ENCODE data around the gene EXOG. TPM values are rescaled to one million over a fixed set of nuclear protein-coding genes. Genes with fewer than 3 reads are reported as not detected.

The EXOG gene
- polyA plus RNA-seq, 6 donors from 2014 or later, result 7.4 to 26.0 (median 10.5) TPM

GRCh38 chr3:38477839-38478450 is 18.2 kb upstream of the EXOG start:
- peaks cover 0 to 6% of the 10 kb centered on the region in 2 donors for H3K36me3 Mint-ChIP-seq
- peaks cover 0 to 4% (median 0%) of the 10 kb centered on the region in 3 donors for H3K4me1 Mint-ChIP-seq

GRCh38 chr3:38478901-38479300 is 17.2 kb upstream of the EXOG start:
- DNase-seq (no peak), ATAC-seq (ENCODE audit: low read depth in 2 of 2) (no peak)
- H3K27me3 Mint-ChIP-seq, result no peaks in the 10 kb centered on the region
- H3K27ac Mint-ChIP-seq, result no peak overlapping the region
- H3K4me1 Mint-ChIP-seq, result peaks cover 0 to 3% (median 0%) of the 10 kb centered on the region in 3 donors
- no peaks in the 10 kb centered on the region for H3K9me3 Mint-ChIP-seq
- no peak overlapping the region for H3K4me3 Mint-ChIP-seq
- H3K36me3 Mint-ChIP-seq, result peaks cover 0 to 6% of the 10 kb centered on the region in 2 donors

More at GRCh38 chr3:38477839-38478450, 18.2 kb upstream of the EXOG start:
- H3K27me3 Mint-ChIP-seq, result no peaks in the 10 kb centered on the region
- no peak for DNase-seq
- H3K9me3 Mint-ChIP-seq, result peaks cover 0 to 2% (median 0%) of the 10 kb centered on the region in 7 donors
- ATAC-seq (ENCODE audit: low read depth in 2 of 2), result no peak
- H3K4me3 Mint-ChIP-seq, result no peak overlapping the region
- H3K27ac Mint-ChIP-seq, result no peak overlapping the region

GRCh38 chr3:38479431-38480092 is 16.6 kb upstream of the EXOG start:
- ATAC-seq (ENCODE audit: low read depth in 2 of 2) (peak in 1 of 2 donors; percentile 64), DNase-seq (no peak)
- Mint-ChIP-seq H3K36me3 (peaks cover 0 to 6% of the 10 kb centered on the region in 2 donors), H3K27ac (no peak overlapping the region), H3K9me3 (no peaks in the 10 kb centered on the region), H3K4me3 (no peak overlapping the region), H3K27me3 (no peaks in the 10 kb centered on the region), H3K4me1 (no peaks in the 10 kb centered on the region)

GRCh38 chr3:38480093-38480445 is 16.1 kb upstream of the EXOG start:
- H3K27me3 Mint-ChIP-seq, result no peaks in the 10 kb centered on the region
- H3K9me3 Mint-ChIP-seq, result no peaks in the 10 kb centered on the region
- no peaks in the 10 kb centered on the region for H3K4me1 Mint-ChIP-seq
- no peak overlapping the region for H3K27ac Mint-ChIP-seq
- ATAC-seq (ENCODE audit: low read depth in 2 of 2) (no peak), DNase-seq (no peak)
- H3K4me3 Mint-ChIP-seq, result no peak overlapping the region
- peaks cover 0 to 6% of the 10 kb centered on the region in 2 donors for H3K36me3 Mint-ChIP-seq

- Mint-ChIP-seq H3K9me3 (no peaks in the 10 kb centered on the region), H3K36me3 (peaks cover 0 to 6% of the 10 kb centered on the region in 2 donors), H3K27me3 (no peaks in the 10 kb centered on the region), H3K27ac (peak overlapping the region in 1 of 6 donors; percentile 58), H3K4me1 (no peaks in the 10 kb centered on the region), H3K4me3 (no peak overlapping the region)
- no peak for DNase-seq
- no peak for ATAC-seq (ENCODE audit: low read depth in 2 of 2)
Observed at GRCh38 chr3:38480930-38481329, 15.2 kb upstream of the EXOG start.

GRCh38 chr3:38482951-38483350 is 13.2 kb upstream of the EXOG start:
- DNase-seq, result no peak
- no peak overlapping the region for H3K27ac Mint-ChIP-seq
- peaks cover 0 to 6% of the 10 kb centered on the region in 2 donors for H3K36me3 Mint-ChIP-seq
- H3K27me3 Mint-ChIP-seq, result no peaks in the 10 kb centered on the region
- H3K4me1 Mint-ChIP-seq, result peaks cover 0 to 9% (median 7%) of the 10 kb centered on the region in 3 donors
- no peak overlapping the region for H3K4me3 Mint-ChIP-seq
- no peaks in the 10 kb centered on the region for H3K9me3 Mint-ChIP-seq
- ATAC-seq (ENCODE audit: low read depth in 2 of 2), result no peak

- peaks cover 0 to 1% of the 10 kb centered on the region in 2 donors for H3K36me3 Mint-ChIP-seq
- H3K27me3 Mint-ChIP-seq, result no peaks in the 10 kb centered on the region
- H3K27ac Mint-ChIP-seq, result peak overlapping the region in 4 of 6 donors; percentile 21 to 67 (median 49)
- peak in 1 of 2 donors; percentile 33 for ATAC-seq (ENCODE audit: low read depth in 2 of 2)
- peaks cover 0 to 9% (median 7%) of the 10 kb centered on the region in 3 donors for H3K4me1 Mint-ChIP-seq
- H3K4me3 Mint-ChIP-seq, result no peak overlapping the region
- DNase-seq, result no peak
- no peaks in the 10 kb centered on the region for H3K9me3 Mint-ChIP-seq
Observed at GRCh38 chr3:38487323-38487722, 8.8 kb upstream of the EXOG start.

GRCh38 chr3:38488949-38489348 is 7.2 kb upstream of the EXOG start:
- no peaks in the 10 kb centered on the region for H3K27me3 Mint-ChIP-seq
- no peaks in the 10 kb centered on the region for H3K36me3 Mint-ChIP-seq

GRCh38 chr3:38489766-38490165 is 6.4 kb upstream of the EXOG start:
- H3K36me3 Mint-ChIP-seq, result no peaks in the 10 kb centered on the region
- no peak overlapping the region for H3K27ac Mint-ChIP-seq
- H3K4me3 Mint-ChIP-seq, result no peak overlapping the region
- peaks cover 0 to 9% (median 7%) of the 10 kb centered on the region in 3 donors for H3K4me1 Mint-ChIP-seq
- no peaks in the 10 kb centered on the region for H3K9me3 Mint-ChIP-seq
- DNase-seq (no peak), ATAC-seq (ENCODE audit: low read depth in 2 of 2) (no peak)
- H3K27me3 Mint-ChIP-seq, result no peaks in the 10 kb centered on the region

More at GRCh38 chr3:38488949-38489348, 7.2 kb upstream of the EXOG start:
- Mint-ChIP-seq H3K9me3 (no peaks in the 10 kb centered on the region), H3K27ac (peak overlapping the region in 1 of 6 donors; percentile 70), H3K4me3 (no peak overlapping the region), H3K4me1 (peaks cover 0 to 9% (median 7%) of the 10 kb centered on the region in 3 donors)
- no peak for ATAC-seq (ENCODE audit: low read depth in 2 of 2)
- DNase-seq, result no peak

- ATAC-seq (ENCODE audit: low read depth in 2 of 2) (no peak), DNase-seq (no peak)
- no peak overlapping the region for H3K27ac Mint-ChIP-seq
- H3K9me3 Mint-ChIP-seq, result no peaks in the 10 kb centered on the region
- no peaks in the 10 kb centered on the region for H3K36me3 Mint-ChIP-seq
- H3K4me1 Mint-ChIP-seq, result peaks cover 0 to 9% (median 7%) of the 10 kb centered on the region in 3 donors
- H3K4me3 Mint-ChIP-seq, result no peak overlapping the region
- no peaks in the 10 kb centered on the region for H3K27me3 Mint-ChIP-seq
Observed at GRCh38 chr3:38490281-38491030, 5.7 kb upstream of the EXOG start.

GRCh38 chr3:38491215-38491614 is 4.9 kb upstream of the EXOG start:
- Mint-ChIP-seq H3K27ac (no peak overlapping the region), H3K27me3 (no peaks in the 10 kb centered on the region), H3K36me3 (no peaks in the 10 kb centered on the region), H3K4me3 (no peak overlapping the region), H3K4me1 (peaks cover 0 to 12% (median 10%) of the 10 kb centered on the region in 3 donors), H3K9me3 (no peaks in the 10 kb centered on the region)
- ATAC-seq (ENCODE audit: low read depth in 2 of 2) (no peak), DNase-seq (no peak)

GRCh38 chr3:38493031-38493430 is 3.1 kb upstream of the EXOG start:
- Mint-ChIP-seq H3K4me3 (no peak overlapping the region), H3K9me3 (no peaks in the 10 kb centered on the region), H3K36me3 (no peaks in the 10 kb centered on the region), H3K27me3 (no peaks in the 10 kb centered on the region), H3K4me1 (peaks cover 12 to 17% (median 12%) of the 10 kb centered on the region in 3 donors), H3K27ac (no peak overlapping the region)
- DNase-seq (no peak), ATAC-seq (ENCODE audit: low read depth in 2 of 2) (no peak)

GRCh38 chr3:38497031-38497430 is 891 bp downstream of the EXOG start:
- Mint-ChIP-seq H3K4me1 (peaks cover 19 to 22% (median 19%) of the 10 kb centered on the region in 3 donors), H3K4me3 (peak overlapping the region; percentile 98 to 100 (median 98)), H3K9me3 (no peaks in the 10 kb centered on the region), H3K36me3 (peaks cover 0 to 8% of the 10 kb centered on the region in 2 donors), H3K27ac (peak overlapping the region in 4 of 6 donors; percentile 24 to 94 (median 70)), H3K27me3 (no peaks in the 10 kb centered on the region)
- no peak for DNase-seq
- ATAC-seq (ENCODE audit: low read depth in 2 of 2), result no peak
